HG02852 (cell line): ENCODE data around the gene TRAF4.
A peak's percentile ranks its signal among the peaks of the same experiment; 100 is the strongest.

Experiments
- ATAC-seq: cut with Tn5 transposase; IDR thresholded peaks from one replicate; pipeline ENCODE4 v1.9.1; 2021; ENCODE audit warnings: mild to moderate bottlenecking, moderate library complexity; ENCODE audit not compliant: unreplicated experiment

TRAF4 gene, protein sequence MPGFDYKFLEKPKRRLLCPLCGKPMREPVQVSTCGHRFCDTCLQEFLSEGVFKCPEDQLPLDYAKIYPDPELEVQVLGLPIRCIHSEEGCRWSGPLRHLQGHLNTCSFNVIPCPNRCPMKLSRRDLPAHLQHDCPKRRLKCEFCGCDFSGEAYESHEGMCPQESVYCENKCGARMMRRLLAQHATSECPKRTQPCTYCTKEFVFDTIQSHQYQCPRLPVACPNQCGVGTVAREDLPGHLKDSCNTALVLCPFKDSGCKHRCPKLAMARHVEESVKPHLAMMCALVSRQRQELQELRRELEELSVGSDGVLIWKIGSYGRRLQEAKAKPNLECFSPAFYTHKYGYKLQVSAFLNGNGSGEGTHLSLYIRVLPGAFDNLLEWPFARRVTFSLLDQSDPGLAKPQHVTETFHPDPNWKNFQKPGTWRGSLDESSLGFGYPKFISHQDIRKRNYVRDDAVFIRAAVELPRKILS

GRCh38 chr17:28743243-28744103, at the start of gene TRAF4:
Gene TRAF4 (plus strand): TSS chr17:28744011. CDS start chr17:28744113, 102 bp downstream.
- ATAC-seq = peak; percentile 67

GRCh38 chr17:28698253-28698941, 45.4 kb upstream of the TRAF4 start:
- ATAC-seq = no peak

DNA sequence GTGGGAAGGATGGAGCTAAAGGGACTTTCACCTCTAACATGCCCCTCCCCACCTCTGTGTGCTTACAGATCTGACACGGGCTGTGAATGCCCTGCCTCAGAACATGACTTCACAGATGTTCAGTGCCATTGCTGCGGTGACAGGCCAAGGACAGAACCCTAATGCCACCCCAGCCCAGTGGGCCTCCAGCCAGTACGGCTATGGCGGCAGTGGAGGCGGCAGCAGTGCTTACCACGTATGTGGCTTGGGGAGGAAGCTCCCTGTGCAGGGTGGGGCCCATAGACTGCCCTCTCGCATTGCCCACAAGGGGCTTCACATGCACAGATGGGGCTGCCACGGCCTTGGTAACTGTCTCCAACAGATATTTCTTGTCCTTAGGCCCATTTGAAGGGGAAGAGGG, 43.5 kb upstream of the TRAF4 start:
- ATAC-seq = no peak

GRCh38 chr17:28700830-28701492, 42.9 kb upstream of the TRAF4 start:
- no peak for ATAC-seq

DNA sequence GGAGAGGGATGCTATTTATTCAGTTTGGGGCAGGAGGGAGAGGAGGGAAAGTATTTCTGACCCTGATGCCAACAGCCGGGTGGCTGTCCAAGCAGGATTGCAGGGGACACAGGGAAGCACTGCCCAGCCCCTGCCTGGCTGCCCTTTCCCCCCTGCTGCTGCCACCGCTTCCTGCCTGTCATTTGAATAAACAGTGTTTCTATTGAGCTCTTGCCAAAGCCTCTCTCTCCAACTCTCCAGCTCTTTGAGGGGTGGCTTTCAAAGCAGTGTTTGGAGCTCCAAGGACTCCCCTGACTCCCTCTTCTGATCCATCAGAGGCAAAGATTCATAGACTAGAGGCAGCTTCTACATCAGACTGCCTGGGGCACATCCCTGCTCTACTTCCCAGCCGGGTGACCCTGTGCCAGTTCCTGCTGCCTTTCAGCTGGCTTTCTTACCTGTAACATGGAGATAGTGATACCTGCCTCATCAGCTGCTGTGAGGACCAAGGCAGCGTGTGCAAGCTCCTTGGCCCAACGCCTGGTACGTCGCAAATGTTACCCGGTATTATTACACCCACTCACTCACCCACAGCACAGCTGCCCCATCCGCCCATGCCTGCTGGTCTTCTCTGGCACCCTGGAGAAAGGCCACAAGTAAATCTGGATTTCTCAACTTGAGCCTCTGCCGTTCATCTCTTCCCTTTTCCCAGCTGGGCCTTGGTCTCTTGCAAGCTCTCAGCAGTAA, 41.6 kb upstream of the TRAF4 start:
- no peak for ATAC-seq

- no peak for ATAC-seq
Measured at GRCh38 chr17:28702752-28703150, 41.1 kb upstream of the TRAF4 start.

GRCh38 chr17:28703552-28704218, 40.1 kb upstream of the TRAF4 start:
- no peak for ATAC-seq

DNA sequence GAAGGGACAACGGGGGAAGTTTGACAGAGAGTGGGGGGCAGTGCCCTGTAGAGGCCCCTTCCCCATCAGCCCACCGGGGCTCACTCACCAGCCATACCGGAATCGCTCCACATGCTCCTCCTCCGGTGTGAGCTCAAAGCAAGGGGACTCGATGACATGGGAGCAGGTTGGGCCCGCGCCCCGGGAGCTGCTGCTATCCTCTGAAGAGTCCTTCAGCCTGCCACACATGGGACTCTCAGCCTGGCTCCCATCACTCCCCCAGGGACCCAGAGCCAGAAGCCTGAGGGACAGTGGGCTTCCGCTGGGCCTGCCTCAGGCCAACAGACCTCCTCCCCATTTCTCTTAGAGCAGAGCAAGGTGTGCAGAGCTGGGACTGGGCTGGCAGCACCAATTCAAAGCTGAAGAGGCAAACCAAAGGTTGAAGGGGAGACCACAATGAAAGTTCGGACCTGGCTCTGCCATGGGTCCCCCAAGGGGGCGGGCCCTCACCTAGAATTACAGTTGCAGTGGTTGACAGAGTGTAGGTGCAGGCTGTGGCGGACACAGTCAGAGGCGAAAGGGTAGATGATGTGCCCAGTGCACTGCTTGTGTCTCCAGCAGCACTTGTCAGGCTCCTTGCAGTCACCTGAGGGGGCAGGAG, 39.5 kb upstream of the TRAF4 start:
- no peak for ATAC-seq

GRCh38 chr17:28705074-28705659, 38.6 kb upstream of the TRAF4 start:
- ATAC-seq = no peak

GRCh38 chr17:28705728-28706334, 38.0 kb upstream of the TRAF4 start:
- ATAC-seq = no peak

DNA sequence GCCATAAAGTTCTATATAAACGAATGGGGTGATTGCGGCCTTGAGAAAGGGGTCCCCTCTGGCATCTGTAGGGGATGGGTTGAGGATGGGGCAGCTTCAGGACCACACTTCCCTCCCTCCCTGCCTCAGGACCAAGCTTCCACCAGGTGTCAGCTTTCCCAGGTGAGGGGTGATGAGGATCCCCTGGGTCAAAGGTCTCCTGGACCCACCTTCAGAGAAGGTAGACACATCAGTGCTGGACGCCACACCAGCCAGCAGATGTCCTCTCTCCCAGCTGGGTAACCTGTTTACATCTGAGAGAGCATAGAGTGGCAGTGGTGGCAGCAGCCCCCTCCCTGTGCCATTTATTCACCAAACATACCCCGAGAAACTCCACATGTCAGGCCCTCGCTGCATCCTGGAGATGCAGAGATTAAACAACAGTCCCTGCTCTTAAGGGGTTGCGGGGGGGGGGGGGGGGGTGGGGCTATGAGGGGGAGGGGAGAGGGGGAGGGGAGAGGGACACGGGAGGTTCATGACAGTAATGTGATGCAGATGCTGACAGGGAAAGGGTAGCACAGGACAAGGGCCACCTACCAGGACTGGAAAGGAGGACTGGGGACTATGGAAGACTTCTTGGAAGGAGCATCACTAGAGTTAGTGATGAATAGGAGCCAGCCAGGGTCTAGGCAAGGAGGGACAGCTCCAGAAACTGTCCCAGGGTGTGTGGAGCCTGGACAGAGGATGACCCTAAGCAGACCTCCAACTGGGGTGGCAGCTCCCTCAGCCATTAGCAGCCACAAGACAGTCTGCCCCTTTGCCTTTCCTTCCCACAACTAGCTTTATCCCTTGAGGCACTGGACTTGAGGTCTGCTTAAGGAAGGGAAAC, 37.1 kb upstream of the TRAF4 start:
- ATAC-seq = no peak

- ATAC-seq = no peak
Measured at GRCh38 chr17:28707339-28707720, 36.5 kb upstream of the TRAF4 start.

- ATAC-seq = peak; percentile 78
Measured at GRCh38 chr17:28710861-28711722, 32.7 kb upstream of the TRAF4 start.

- ATAC-seq = peak; percentile 28
Measured at GRCh38 chr17:28711723-28712031, 32.1 kb upstream of the TRAF4 start, which contains the start of gene PROCA1. Gene PROCA1 (minus strand): TSS chr17:28711888. CDS start chr17:28711660, 228 bp downstream.

DNA sequence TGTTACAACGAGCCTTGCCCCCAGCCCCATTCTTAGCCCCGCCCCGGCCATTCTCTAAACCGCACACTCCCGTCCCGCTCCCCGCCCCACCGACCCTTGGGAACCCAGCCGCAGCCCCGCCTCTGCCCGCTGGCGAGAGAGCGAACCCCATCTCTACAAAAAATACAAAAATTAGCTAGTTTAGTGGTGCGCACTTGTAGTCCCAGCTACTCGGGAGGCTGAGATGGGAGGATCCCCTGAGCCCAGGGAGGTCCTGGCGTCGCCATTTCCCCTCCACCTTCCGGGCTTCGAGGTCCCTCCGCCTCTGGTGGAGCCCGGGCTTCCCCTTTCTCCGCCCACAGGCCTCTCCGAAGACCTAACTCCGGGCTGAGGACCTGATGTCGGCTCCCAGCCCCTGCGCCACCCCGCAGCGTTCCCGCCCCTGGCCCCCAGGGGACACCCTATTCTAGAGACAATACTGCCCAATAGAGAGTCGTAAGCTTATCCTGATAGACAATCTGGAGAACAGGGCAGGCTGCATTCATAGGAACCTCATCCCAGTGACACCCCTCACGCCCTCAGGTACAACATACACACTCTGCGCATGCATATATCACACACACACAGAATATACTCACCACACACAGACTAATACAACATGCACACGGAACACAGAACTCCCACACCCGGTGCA, 31.6 kb upstream of the TRAF4 start:
- ATAC-seq = peak; percentile 24
